Colonic mucosa (tissue), 4 donors: ENCODE measurements around the gene CACNB4. TPM values are rescaled to one million over a fixed set of nuclear protein-coding genes. Genes with fewer than 3 reads are reported as not detected.
"Not testable (repeated sequence)": the region's sequence is repeated elsewhere in the genome, so short reads cannot be mapped to it uniquely, and the experiment has no call there.

Source experiments
- DNase-seq: peaks from one replicate; pipeline ENCODE4 v3.0.0-alpha.2; 2020
- H3K27ac ChIP-seq: fragments of 200-600 bp; one replicate; pipeline ENCODE4 v1.8.0; 2021
- H3K27me3 ChIP-seq: fragments of 200-600 bp; one replicate; pipeline ENCODE4 v1.8.0; 2021
- H3K36me3 ChIP-seq: fragments of 200-600 bp; one replicate; pipeline ENCODE4 v1.8.0; 2021
- H3K4me1 ChIP-seq: fragments of 200-600 bp; one replicate; pipeline ENCODE4 v1.8.0; 2021; ENCODE audit warnings: mild to moderate bottlenecking
- H3K4me3 ChIP-seq: fragments of 200-600 bp; one replicate; pipeline ENCODE4 v1.8.0; 2021
- H3K9ac ChIP-seq, 2 donors: one replicate each; pipeline ENCODE4 v1.7.0; 2013; ENCODE audit warnings: control low read depth in 2 of 2, low read depth in 2 of 2, low read length in 2 of 2
- H3K9me3 ChIP-seq: fragments of 200-600 bp; one replicate; pipeline ENCODE4 v1.8.0; 2021
- CTCF ChIP-seq: fragments of 200-600 bp; IDR thresholded peaks from one replicate; pipeline ENCODE4 v1.8.0; 2022; ENCODE audit warnings: antibody characterized with exemption, mild to moderate bottlenecking
- intact Hi-C: fragments of 100-400 bp; cut with DNase I; formaldehyde crosslinking; loops from one replicate; pipeline ENCODE4 v1.14.1; 2022
- total RNA-seq, 2 donors: library from RNA; stranded (reverse); fragmentation: NEBNext Ultra II Directional in 1 of 2; extraction: Animal tissue kit (Norgen Biotek cat#: 25700) in 1 of 2; gene quantifications; one replicate each; pipeline ENCODE4 v1.2.1, GENCODE V29; 2021
- donor health status: healthy.
- donor health status: DM: no; HTN: no; CAD: no.
- donor health status: DM: no; HTN: no; CAD: no.

CACNB4 gene
- total RNA-seq, 2 donors from 2014 or later, result 0.44 to 1.0 TPM

- no peaks in the 10 kb centered on the region for H3K9me3 ChIP-seq
- H3K27ac ChIP-seq, result no peak overlapping the region
- H3K9ac ChIP-seq, result no peak overlapping the region
- no peaks in the 10 kb centered on the region for H3K36me3 ChIP-seq
- DNase-seq, result peak; percentile 28
- intact Hi-C loops, result no loop called here
- no peak overlapping the region for H3K4me3 ChIP-seq
- TF ChIP-seq CTCF, result no peak
- no peaks in the 10 kb centered on the region for H3K4me1 ChIP-seq
- H3K27me3 ChIP-seq, result no peaks in the 10 kb centered on the region
Observed at GRCh38 chr2:151922845-151923666, 175.8 kb downstream of the CACNB4 start.

- H3K36me3 ChIP-seq, result no peaks in the 10 kb centered on the region
- no peaks in the 10 kb centered on the region for H3K27me3 ChIP-seq
- TF ChIP-seq CTCF, result no peak
- H3K4me1 ChIP-seq, result no peaks in the 10 kb centered on the region
- DNase-seq, result no peak
- H3K4me3 ChIP-seq, result no peak overlapping the region
- no peak overlapping the region for H3K9ac ChIP-seq
- intact Hi-C loops, result no loop called here
- H3K27ac ChIP-seq, result no peak overlapping the region
- H3K9me3 ChIP-seq, result no peaks in the 10 kb centered on the region
Observed at GRCh38 chr2:151919786-151920185, 179.1 kb downstream of the CACNB4 start.

GRCh38 chr2:151918308-151918707, 180.5 kb downstream of the CACNB4 start:
- Histone ChIP-seq H3K4me3 (no peak overlapping the region), H3K9ac (no peak overlapping the region), H3K27ac (no peak overlapping the region), H3K4me1 (no peaks in the 10 kb centered on the region), H3K27me3 (no peaks in the 10 kb centered on the region), H3K9me3 (no peaks in the 10 kb centered on the region), H3K36me3 (no peaks in the 10 kb centered on the region)
- intact Hi-C loops, result no loop called here
- DNase-seq, result no peak
- TF ChIP-seq CTCF, result no peak

- no peaks in the 10 kb centered on the region for H3K27me3 ChIP-seq
- no peak for DNase-seq
- H3K27ac ChIP-seq, result no peak overlapping the region
- H3K4me3 ChIP-seq, result no peak overlapping the region
- intact Hi-C loops, result no loop called here
- no peak for TF ChIP-seq CTCF
- no peaks in the 10 kb centered on the region for H3K9me3 ChIP-seq
- H3K9ac ChIP-seq, result no peak overlapping the region
- H3K4me1 ChIP-seq, result no peaks in the 10 kb centered on the region
- no peaks in the 10 kb centered on the region for H3K36me3 ChIP-seq
Observed at GRCh38 chr2:151916632-151917031, 182.2 kb downstream of the CACNB4 start.

GRCh38 chr2:151915629-151916025, 183.2 kb downstream of the CACNB4 start:
- intact Hi-C loops, H3K36me3 ChIP-seq, H3K4me1 ChIP-seq, H3K9ac ChIP-seq, H3K27me3 ChIP-seq, H3K4me3 ChIP-seq, H3K9me3 ChIP-seq, H3K27ac ChIP-seq, DNase-seq: not testable (repeated sequence)

GRCh38 chr2:151914989-151915628, 183.7 kb downstream of the CACNB4 start:
- no peaks in the 10 kb centered on the region for H3K27me3 ChIP-seq
- no peak overlapping the region for H3K9ac ChIP-seq
- no peak overlapping the region for H3K4me3 ChIP-seq
- H3K4me1 ChIP-seq, result no peaks in the 10 kb centered on the region
- no peaks in the 10 kb centered on the region for H3K36me3 ChIP-seq
- no peak for DNase-seq
- no peaks in the 10 kb centered on the region for H3K9me3 ChIP-seq
- intact Hi-C loops, result no loop called here
- H3K27ac ChIP-seq, result no peak overlapping the region
- TF ChIP-seq CTCF, result no peak
